ENCODE measurements around the gene YBX2. TPM values are rescaled to one million over a fixed set of nuclear protein-coding genes. Genes with fewer than 3 reads are reported as not detected.

YBX2 gene
- total and polyA plus RNA-seq, 2 donors (not counting 1 experiment from before 2014, with no cell fraction given), result 0.15 to 0.22 TPM

- H2AFZ ChIP-seq (ENCODE audit: insufficient read depth, low read depth, low read length, poor library complexity, severe bottlenecking), result no peak overlapping the region
- H3K9ac ChIP-seq (ENCODE audit: low read length), result peak overlapping the region; percentile 97
- peaks cover 65% of the 10 kb centered on the region for H4K20me1 ChIP-seq (ENCODE audit: control insufficient read depth, insufficient read depth, low read length, poor library complexity, severe bottlenecking)
- no peaks in the 10 kb centered on the region for H3K9me3 ChIP-seq (ENCODE audit: control extremely low read depth in 1 of 3, control insufficient read depth in 2 of 3, insufficient read depth in 1 of 3, low read length in 2 of 3)
- TF ChIP-seq, protein P1, sequence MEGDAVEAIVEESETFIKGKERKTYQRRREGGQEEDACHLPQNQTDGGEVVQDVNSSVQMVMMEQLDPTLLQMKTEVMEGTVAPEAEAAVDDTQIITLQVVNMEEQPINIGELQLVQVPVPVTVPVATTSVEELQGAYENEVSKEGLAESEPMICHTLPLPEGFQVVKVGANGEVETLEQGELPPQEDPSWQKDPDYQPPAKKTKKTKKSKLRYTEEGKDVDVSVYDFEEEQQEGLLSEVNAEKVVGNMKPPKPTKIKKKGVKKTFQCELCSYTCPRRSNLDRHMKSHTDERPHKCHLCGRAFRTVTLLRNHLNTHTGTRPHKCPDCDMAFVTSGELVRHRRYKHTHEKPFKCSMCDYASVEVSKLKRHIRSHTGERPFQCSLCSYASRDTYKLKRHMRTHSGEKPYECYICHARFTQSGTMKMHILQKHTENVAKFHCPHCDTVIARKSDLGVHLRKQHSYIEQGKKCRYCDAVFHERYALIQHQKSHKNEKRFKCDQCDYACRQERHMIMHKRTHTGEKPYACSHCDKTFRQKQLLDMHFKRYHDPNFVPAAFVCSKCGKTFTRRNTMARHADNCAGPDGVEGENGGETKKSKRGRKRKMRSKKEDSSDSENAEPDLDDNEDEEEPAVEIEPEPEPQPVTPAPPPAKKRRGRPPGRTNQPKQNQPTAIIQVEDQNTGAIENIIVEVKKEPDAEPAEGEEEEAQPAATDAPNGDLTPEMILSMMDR (IDR thresholded peaks at IDR 0.05), result no peak
- TF ChIP-seq EZH2 (IDR thresholded peaks at IDR 0.05; ENCODE audit: borderline replicate concordance, insufficient read depth, low read depth, low read length, poor library complexity, severe bottlenecking), result no peak
- Mint-ChIP-seq H3K4me3 (peak overlapping the region; percentile 95), H3K27me3 (no peaks in the 10 kb centered on the region), H3K9me3 (ENCODE audit: insufficient read depth) (no peaks in the 10 kb centered on the region), H3K4me1 (peaks cover 63% of the 10 kb centered on the region), H3K27ac (peak overlapping the region; percentile 97)
- H3K4me1 ChIP-seq (ENCODE audit: control insufficient read depth in 2 of 2, insufficient read depth in 2 of 2, low read length in 2 of 2), result peaks cover 27 to 57% of the 10 kb centered on the region in 2 donors
- peaks cover 5 to 50% of the 10 kb centered on the region in 2 experiments for H3K36me3 ChIP-seq (replicated peaks in 1 of 2; ENCODE audit: control extremely low read depth in 1 of 2, control insufficient read depth in 1 of 2, extremely low read depth in 1 of 2, insufficient read depth in 2 of 2, low read length in 1 of 2)
- H3K4me2 ChIP-seq (replicated peaks; ENCODE audit: low read depth, low read length, poor library complexity, severe bottlenecking), result peak overlapping the region; percentile 93
- POLR2A ChIA-PET, result interaction anchor here (0.6 to 1.9 kb wide), 7 partner anchors 14 to 864 kb away, joined by 3 to 18 read pairs (median 4); partner anchors contain the start of genes NEURL4 and TP53
- H3K4me3 ChIP-seq (ENCODE audit: control extremely low read depth in 1 of 5, extremely low read depth in 1 of 5, insufficient read depth in 1 of 5, low read depth in 2 of 5, low read length in 4 of 5), result peak overlapping the region in 4 of 5 experiments; percentile 81 to 96 (median 95)
- H3K27me3 ChIP-seq (replicated peaks in 1 of 4; ENCODE audit: control extremely low read depth in 1 of 4, control insufficient read depth in 3 of 4, insufficient read depth in 4 of 4, low read length in 3 of 4), result no peaks in the 10 kb centered on the region
- CTCF ChIA-PET, result interaction anchor here (0.9 to 1.9 kb wide), 7 partner anchors 12 to 44 kb away, joined by 3 to 5 read pairs (median 5); no protein-coding TSS in a partner anchor
- 77% methylated on average over 11 of the region's 12 CpGs for WGBS (ENCODE audit: insufficient coverage)
- peak overlapping the region; percentile 98 to 99 for H3K27ac ChIP-seq (ENCODE audit: low read length in 2 of 2)
- DNase-seq (no peak), ATAC-seq (ENCODE audit: low read depth) (no peak)
- intact Hi-C loops (cut with micrococcal nuclease), result loop anchor here (5.0 kb wide), 1 partner anchor 148 kb away; no protein-coding TSS in a partner anchor
- H3K79me2 ChIP-seq (ENCODE audit: control insufficient read depth, insufficient read depth, low read length), result peaks cover 65% of the 10 kb centered on the region
Measured at GRCh38 chr17:7309628-7310027, 15.2 kb upstream of the YBX2 start.

Data from B cell (primary cell).